ENCODE measurements around the gene ANO9.

The ANO9 gene

DNA sequence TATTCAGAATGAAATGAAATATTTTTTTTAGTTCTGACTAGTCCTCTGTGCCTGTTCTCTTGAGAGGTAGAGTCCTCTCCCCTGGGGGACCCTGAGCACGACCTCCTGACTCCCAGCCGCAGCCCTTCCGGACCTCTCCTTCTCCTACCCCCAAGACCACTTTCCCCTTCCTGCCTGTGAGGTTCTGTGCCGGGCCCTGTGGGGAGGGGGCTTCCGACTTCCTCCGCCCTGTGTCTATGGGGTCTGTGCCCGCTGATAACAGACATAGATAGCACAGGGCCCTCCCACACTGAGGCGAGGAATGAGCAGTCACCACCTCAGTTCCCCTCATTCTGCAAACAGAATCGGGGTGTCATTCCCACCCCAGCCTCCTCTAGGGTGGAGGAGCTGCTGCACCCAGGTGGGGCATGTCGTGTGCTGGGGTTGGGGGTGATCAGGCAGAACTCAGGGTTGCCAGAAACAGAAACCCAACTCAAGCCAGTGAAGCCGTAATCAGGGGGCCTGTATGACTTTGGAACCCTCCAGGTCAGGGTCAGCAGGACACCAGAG, 59.7 kb downstream of the ANO9 start:
- TF ChIP-seq, protein P1, sequence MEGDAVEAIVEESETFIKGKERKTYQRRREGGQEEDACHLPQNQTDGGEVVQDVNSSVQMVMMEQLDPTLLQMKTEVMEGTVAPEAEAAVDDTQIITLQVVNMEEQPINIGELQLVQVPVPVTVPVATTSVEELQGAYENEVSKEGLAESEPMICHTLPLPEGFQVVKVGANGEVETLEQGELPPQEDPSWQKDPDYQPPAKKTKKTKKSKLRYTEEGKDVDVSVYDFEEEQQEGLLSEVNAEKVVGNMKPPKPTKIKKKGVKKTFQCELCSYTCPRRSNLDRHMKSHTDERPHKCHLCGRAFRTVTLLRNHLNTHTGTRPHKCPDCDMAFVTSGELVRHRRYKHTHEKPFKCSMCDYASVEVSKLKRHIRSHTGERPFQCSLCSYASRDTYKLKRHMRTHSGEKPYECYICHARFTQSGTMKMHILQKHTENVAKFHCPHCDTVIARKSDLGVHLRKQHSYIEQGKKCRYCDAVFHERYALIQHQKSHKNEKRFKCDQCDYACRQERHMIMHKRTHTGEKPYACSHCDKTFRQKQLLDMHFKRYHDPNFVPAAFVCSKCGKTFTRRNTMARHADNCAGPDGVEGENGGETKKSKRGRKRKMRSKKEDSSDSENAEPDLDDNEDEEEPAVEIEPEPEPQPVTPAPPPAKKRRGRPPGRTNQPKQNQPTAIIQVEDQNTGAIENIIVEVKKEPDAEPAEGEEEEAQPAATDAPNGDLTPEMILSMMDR (IDR thresholded peaks at IDR 0.05), result no peak
- no peaks in the 10 kb centered on the region for H3K36me3 ChIP-seq

DNA sequence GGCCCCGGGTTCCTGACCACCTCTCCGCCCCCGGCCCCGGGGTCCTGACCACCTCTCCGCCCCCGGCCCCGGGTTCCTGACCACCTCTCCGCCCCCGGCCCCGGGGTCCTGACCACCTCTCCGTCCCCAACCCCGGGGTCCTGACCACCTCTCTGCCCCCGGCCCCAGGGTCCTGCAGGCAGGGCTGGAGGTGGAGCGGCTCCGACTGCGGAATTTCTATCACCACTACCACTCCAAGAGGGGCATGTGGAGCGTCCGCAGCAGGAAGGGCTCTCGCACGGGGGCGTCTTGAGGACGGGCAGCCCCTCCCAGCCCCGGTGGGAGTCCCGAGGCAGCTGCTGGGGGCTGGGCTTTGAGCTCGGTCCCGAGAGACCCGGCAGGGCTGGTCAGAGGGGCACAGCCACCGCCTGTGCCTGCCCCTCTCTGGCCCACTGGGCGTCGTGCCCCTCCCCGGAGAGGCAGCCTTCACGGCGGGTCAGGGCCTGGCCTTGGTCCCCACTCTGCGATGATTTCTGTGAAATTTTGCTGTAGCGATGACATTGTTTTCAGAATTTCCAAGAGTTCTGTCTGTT, 60.2 kb downstream of the ANO9 start:
- H3K27ac ChIP-seq, result no peak overlapping the region
- no peaks in the 10 kb centered on the region for H3K4me1 ChIP-seq
- peaks cover 0 to 50% of the 10 kb centered on the region in 2 donors for H3K27me3 ChIP-seq
- intact Hi-C loops (cut with DNase I; ENCODE audit: low total_unique reads), result no loop called here
- peaks cover 0 to 8% (median 8%) of the 10 kb centered on the region in 3 donors for H3K9me3 ChIP-seq
- TF ChIP-seq, protein P1 (IDR thresholded peaks at IDR 0.05), result no peak
- no peak for DNase-seq
- no peaks in the 10 kb centered on the region for H3K36me3 ChIP-seq
- no peak overlapping the region for H3K4me3 ChIP-seq

More for the DNA sequence above, 59.7 kb downstream of the ANO9 start:
- H3K27ac ChIP-seq, result no peak overlapping the region
- intact Hi-C loops (cut with DNase I; ENCODE audit: low total_unique reads), result no loop called here
- DNase-seq, result no peak
- H3K4me1 ChIP-seq, result no peaks in the 10 kb centered on the region
- no peak overlapping the region for H3K4me3 ChIP-seq
- H3K9me3 ChIP-seq, result peaks cover 0 to 12% (median 11%) of the 10 kb centered on the region in 3 donors
- H3K27me3 ChIP-seq, result peaks cover 0 to 45% of the 10 kb centered on the region in 2 donors

DNA sequence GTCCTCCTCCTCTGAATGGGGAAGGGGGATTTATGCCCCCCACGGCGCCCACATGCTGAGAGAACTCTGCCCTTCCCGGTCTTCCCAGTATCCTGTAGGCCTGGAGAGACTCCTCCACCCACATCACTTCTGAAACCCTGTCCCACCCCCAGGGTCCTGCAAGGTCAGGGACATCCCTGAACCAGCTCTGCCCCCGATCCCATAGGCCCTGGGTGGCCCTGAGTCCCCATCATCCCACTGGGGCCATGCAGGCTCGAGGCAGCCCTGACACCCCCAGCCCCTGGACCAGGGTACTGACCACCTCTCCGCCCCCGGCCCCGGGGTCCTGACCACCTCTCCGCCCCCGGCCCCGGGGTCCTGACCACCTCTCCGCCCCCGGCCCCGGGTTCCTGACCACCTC, 60.8 kb downstream of the ANO9 start:
- no peaks in the 10 kb centered on the region for H3K36me3 ChIP-seq
- intact Hi-C loops (cut with DNase I; ENCODE audit: low total_unique reads), result no loop called here
- TF ChIP-seq, protein P1 (IDR thresholded peaks at IDR 0.05), result no peak
- no peak for DNase-seq
- H3K27ac ChIP-seq, result no peak overlapping the region
- no peaks in the 10 kb centered on the region for H3K4me1 ChIP-seq
- no peak overlapping the region for H3K4me3 ChIP-seq
- H3K9me3 ChIP-seq, result peaks cover 0 to 2% (median 2%) of the 10 kb centered on the region in 3 donors
- peaks cover 0 to 55% of the 10 kb centered on the region in 2 donors for H3K27me3 ChIP-seq

DNA sequence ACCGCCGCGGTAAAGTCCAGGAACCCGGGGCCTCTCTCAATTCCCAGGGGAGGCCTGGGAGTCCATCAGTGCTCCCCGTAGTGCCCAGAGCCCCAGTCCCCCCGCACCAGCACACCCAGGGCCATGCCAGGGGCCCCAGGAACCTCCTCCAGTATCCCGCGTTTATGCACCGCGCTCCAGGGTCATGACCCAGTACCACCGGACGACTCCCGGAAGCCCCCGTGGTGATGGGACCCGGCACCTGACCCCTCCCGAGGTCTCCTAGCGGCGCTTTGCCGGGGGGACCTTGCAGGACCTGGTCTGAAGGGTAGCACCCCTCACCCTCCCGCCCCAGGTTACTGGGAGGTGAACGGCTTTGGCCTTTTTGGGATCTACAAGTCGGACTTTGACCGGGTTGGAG, 61.3 kb downstream of the ANO9 start:
- H3K9me3 ChIP-seq, result no peaks in the 10 kb centered on the region
- H3K36me3 ChIP-seq, result no peaks in the 10 kb centered on the region
- no peak for DNase-seq
- H3K4me1 ChIP-seq, result no peaks in the 10 kb centered on the region
- no peak overlapping the region for H3K27ac ChIP-seq
- no peak overlapping the region for H3K4me3 ChIP-seq
- H3K27me3 ChIP-seq, result peaks cover 0 to 60% of the 10 kb centered on the region in 2 donors
- TF ChIP-seq, protein P1 (IDR thresholded peaks at IDR 0.05), result no peak
- intact Hi-C loops (cut with DNase I; ENCODE audit: low total_unique reads), result no loop called here

DNA sequence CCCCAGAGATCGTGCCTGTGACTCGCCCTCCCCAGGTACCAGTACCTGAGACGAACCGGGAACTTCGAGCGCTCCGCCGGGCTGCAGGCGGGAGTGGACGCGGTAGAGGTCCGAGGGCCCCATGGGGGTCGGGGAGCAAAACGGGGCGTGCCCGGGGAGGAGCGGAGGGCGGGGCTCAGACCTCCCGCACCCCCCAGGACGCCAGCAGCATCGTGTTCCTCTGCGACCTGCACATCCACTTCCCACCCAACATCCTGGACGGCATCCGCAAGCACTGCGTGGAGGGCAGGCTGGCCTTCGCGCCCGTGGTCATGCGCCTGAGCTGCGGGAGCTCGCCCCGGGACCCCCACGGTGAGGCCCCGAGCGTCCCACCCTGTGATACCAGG, 61.7 kb downstream of the ANO9 start:
- H3K27ac ChIP-seq, result no peak overlapping the region
- TF ChIP-seq, protein P1 (IDR thresholded peaks at IDR 0.05), result no peak
- H3K9me3 ChIP-seq, result no peaks in the 10 kb centered on the region
- H3K27me3 ChIP-seq, result peaks cover 0 to 64% of the 10 kb centered on the region in 2 donors
- H3K4me3 ChIP-seq, result no peak overlapping the region
- H3K36me3 ChIP-seq, result no peaks in the 10 kb centered on the region
- no peak for DNase-seq
- intact Hi-C loops (cut with DNase I; ENCODE audit: low total_unique reads), result no loop called here
- H3K4me1 ChIP-seq, result no peaks in the 10 kb centered on the region
